Neutrophil (primary cell): ENCODE measurements around the gene ZBTB20.

Experiments
- H3K27ac ChIP-seq: fragments of 200-600 bp; sonication (generic); 2 replicates; pipeline ENCODE4 v1.5.1; 2016; ENCODE audit warnings: mild to moderate bottlenecking, moderate library complexity
- H3K27me3 ChIP-seq: fragments of 200-600 bp; sonication (generic); 2 replicates; pipeline ENCODE4 v1.6.0; 2016; ENCODE audit warnings: mild to moderate bottlenecking
- H3K36me3 ChIP-seq: fragments of 200-600 bp; sonication (generic); 2 replicates; pipeline ENCODE4 v1.5.1; 2017
- H3K4me1 ChIP-seq, 2 experiments: fragments of 200-600 bp in 1 of 2; sonication (generic) in 1 of 2; 1 replicate in 1 of 2; 2 replicates in 1 of 2; pipeline versions ENCODE4 v1.5.1 to v1.6.1; 2013 to 2016; ENCODE audit warnings: low read depth in 1 of 2, low read length in 1 of 2, mild to moderate bottlenecking in 1 of 2, moderate library complexity in 1 of 2; ENCODE audit not compliant: control insufficient read depth in 1 of 2, insufficient read depth in 1 of 2
- H3K4me3 ChIP-seq, 2 experiments: fragments of 200-600 bp in 1 of 2; sonication (generic) in 1 of 2; 1 replicate in 1 of 2; 2 replicates in 1 of 2; pipeline ENCODE4 v1.5.1; 2013 to 2016; ENCODE audit warnings: low read depth in 1 of 2, low read length in 1 of 2, mild to moderate bottlenecking in 1 of 2, moderate library complexity in 1 of 2
- H3K9me3 ChIP-seq: fragments of 200-600 bp; sonication (generic); 2 replicates; pipeline ENCODE4 v1.5.1; 2016
- CTCF ChIP-seq: fragments of 200-600 bp; sonication (generic); IDR thresholded peaks from 2 replicates; pipeline ENCODE4 v1.5.1; 2016; ENCODE audit warnings: antibody characterized with exemption

ZBTB20 gene

DNA sequence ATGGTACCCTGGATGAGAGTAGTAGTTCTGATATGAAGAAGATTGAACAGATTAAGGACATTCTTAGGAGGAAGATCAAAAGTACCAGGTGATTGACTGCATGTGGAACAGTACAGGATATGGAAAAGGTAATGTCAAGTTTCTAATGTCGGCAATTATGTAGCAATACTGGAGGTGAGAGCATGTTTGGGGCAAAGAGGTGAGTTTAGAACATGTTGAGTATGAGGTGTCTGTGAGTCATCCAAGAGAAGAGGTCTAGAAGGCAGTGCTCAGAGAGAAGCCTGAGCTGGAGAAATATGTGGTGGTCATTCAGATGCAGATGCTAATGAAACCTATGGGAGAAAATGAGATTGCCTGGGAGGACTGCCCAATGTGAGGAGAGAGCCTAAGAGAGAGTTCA, 305.6 kb downstream of the ZBTB20 start:
- H3K27me3 ChIP-seq = no peaks in the 10 kb centered on the region
- no peak for TF ChIP-seq CTCF
- H3K4me3 ChIP-seq = no peak overlapping the region
- no peak overlapping the region for H3K27ac ChIP-seq
- no peaks in the 10 kb centered on the region for H3K4me1 ChIP-seq
- no peaks in the 10 kb centered on the region for H3K9me3 ChIP-seq
- no peaks in the 10 kb centered on the region for H3K36me3 ChIP-seq

DNA sequence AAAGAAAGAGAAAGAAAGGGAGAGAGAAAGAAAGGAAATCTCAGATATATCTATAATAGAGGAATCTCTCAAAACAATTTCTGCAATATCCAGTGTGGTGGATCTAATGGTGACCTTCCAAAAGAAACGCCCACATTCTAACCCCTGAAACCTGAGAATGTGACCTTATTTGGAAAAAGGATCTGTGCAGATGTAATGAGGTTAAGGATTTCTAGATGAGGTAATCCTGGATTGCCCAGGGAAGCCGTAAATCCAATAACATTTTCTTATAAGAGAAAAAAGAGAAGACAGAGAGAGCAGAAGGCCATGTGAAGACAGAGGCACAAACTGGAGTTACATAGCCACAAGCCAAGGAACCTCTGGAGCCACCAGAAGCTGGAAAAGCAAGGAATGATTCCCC, 307.6 kb downstream of the ZBTB20 start:
- Histone ChIP-seq H3K4me3 (no peak overlapping the region), H3K27ac (no peak overlapping the region), H3K36me3 (no peaks in the 10 kb centered on the region), H3K9me3 (no peaks in the 10 kb centered on the region), H3K27me3 (no peaks in the 10 kb centered on the region), H3K4me1 (no peaks in the 10 kb centered on the region)
- TF ChIP-seq CTCF = no peak

- Histone ChIP-seq H3K27me3 (no peaks in the 10 kb centered on the region), H3K9me3 (no peaks in the 10 kb centered on the region), H3K4me3 (no peak overlapping the region), H3K36me3 (no peaks in the 10 kb centered on the region), H3K4me1 (no peaks in the 10 kb centered on the region), H3K27ac (no peak overlapping the region)
- no peak for TF ChIP-seq CTCF
Measured at GRCh38 chr3:114838025-114838424, 309.1 kb downstream of the ZBTB20 start.

GRCh38 chr3:114834175-114834940, 312.7 kb downstream of the ZBTB20 start:
- TF ChIP-seq CTCF = no peak
- no peak overlapping the region for H3K27ac ChIP-seq
- no peak overlapping the region for H3K4me3 ChIP-seq
- H3K27me3 ChIP-seq = no peaks in the 10 kb centered on the region
- no peaks in the 10 kb centered on the region for H3K9me3 ChIP-seq
- no peaks in the 10 kb centered on the region for H3K4me1 ChIP-seq
- H3K36me3 ChIP-seq = no peaks in the 10 kb centered on the region

DNA sequence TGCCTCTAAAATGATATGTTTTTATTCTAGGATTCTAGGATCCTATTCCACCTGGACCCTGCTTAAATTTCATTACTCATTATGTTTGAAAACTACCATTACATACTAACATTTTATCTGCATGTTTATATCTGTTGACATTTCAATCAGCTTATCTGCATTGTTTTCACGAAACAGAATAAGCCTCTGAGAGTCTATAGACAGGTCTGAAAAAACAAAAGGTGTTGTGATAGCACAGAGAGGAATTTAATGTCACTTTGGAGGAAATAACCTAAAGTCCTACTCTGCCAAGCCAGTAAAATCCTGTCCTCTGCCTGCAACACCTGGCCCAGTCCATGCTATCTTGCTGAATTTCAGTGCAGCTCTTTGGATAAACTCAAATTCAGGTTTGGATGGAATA, 315.2 kb downstream of the ZBTB20 start:
- Histone ChIP-seq H3K4me1 (no peaks in the 10 kb centered on the region), H3K4me3 (no peak overlapping the region), H3K36me3 (no peaks in the 10 kb centered on the region), H3K27me3 (no peaks in the 10 kb centered on the region), H3K9me3 (no peaks in the 10 kb centered on the region), H3K27ac (no peak overlapping the region)
- no peak for TF ChIP-seq CTCF
